GM12878 (cell line): ENCODE results near the gene IZUMO1. TPM values are rescaled to one million over a fixed set of nuclear protein-coding genes. Genes with fewer than 3 reads are reported as not detected.
A peak's percentile ranks its signal among the peaks of the same experiment; 100 is the strongest.

Experiments
- ATF2 ChIP-seq: IDR thresholded peaks from 2 replicates; pipeline ENCODE4 v1.6.1; 2012; ENCODE audit warnings: low read length, inconsistent platforms
- BCL11A ChIP-seq: IDR thresholded peaks from 2 replicates; pipeline ENCODE4 v1.6.1; 2011; ENCODE audit warnings: low read depth, low read length
- CEBPB ChIP-seq, 2 experiments: fragments of 150-350 bp in 1 of 2; IDR thresholded peaks; 2 replicates each; pipeline ENCODE4 v1.6.1; 2012 to 2014; ENCODE audit warnings: low read depth in 2 of 2, low read length in 2 of 2, borderline replicate concordance in 1 of 2, inconsistent platforms in 1 of 2
- CUX1 ChIP-seq: IDR thresholded peaks from 2 replicates; pipeline ENCODE4 v1.6.1; 2012; ENCODE audit warnings: improper control_type of control experiment, low read depth, low read length; ENCODE audit not compliant: insufficient replicate concordance
- FOXM1 ChIP-seq: IDR thresholded peaks from 2 replicates; pipeline ENCODE4 v1.6.1; 2012; ENCODE audit warnings: low read depth, mild to moderate bottlenecking, inconsistent platforms, low read length, moderate library complexity
- KAT2A ChIP-seq: conservative IDR thresholded peaks from 2 replicates; pipeline ENCODE4 v1.6.1; 2011; ENCODE audit warnings: low read depth, low read length; ENCODE audit not compliant: control insufficient read depth
- MTA3 ChIP-seq: IDR thresholded peaks from 2 replicates; pipeline ENCODE4 v1.6.1; 2012; ENCODE audit warnings: low read length, inconsistent platforms, borderline replicate concordance
- NFXL1 ChIP-seq: fragments of 450-650 bp; IDR thresholded peaks from 2 replicates; pipeline ENCODE4 v1.6.1; 2017; ENCODE audit warnings: antibody characterized with exemption, mild to moderate bottlenecking, borderline replicate concordance
- PKNOX1 ChIP-seq: fragments of 450-650 bp; IDR thresholded peaks from 2 replicates; pipeline ENCODE4 v1.6.1; 2016; ENCODE audit warnings: mild to moderate bottlenecking
- POLR2AphosphoS2 ChIP-seq: IDR thresholded peaks from 2 replicates; pipeline ENCODE4 v1.6.1; 2011; ENCODE audit warnings: low read depth, mild to moderate bottlenecking, low read length, improper control_type of control experiment, moderate library complexity
- SP1 ChIP-seq: IDR thresholded peaks from one replicate; pipeline ENCODE4 v1.6.1; 2011; ENCODE audit warnings: low read depth, low read length
- SREBF2 ChIP-seq: IDR thresholded peaks from 2 replicates; pipeline ENCODE4 v1.6.1; 2012; ENCODE audit warnings: mild to moderate bottlenecking, low read length
- ZBTB11 ChIP-seq: fragments of 450-650 bp; formaldehyde crosslinking; IDR thresholded peaks from 2 replicates; pipeline ENCODE4 v1.5.0; 2022; ENCODE audit warnings: mild to moderate bottlenecking, missing genetic modification characterization
- polyA plus RNA-seq, 11 experiments: library from polyadenylated mRNA; depleted of rRNA in 4 of 11; unstranded in 6 of 11; stranded (reverse) in 5 of 11; fragments of >200 nt; fragmentation: Nextera tagmentation in 4 of 11; fragmentation: Illumina TruSeq in 1 of 11; extraction: Ambion mirVana in 4 of 11; extraction: Trizol in 1 of 11; gene quantifications; 1 replicate in 1 of 11; 2 replicates in 10 of 11; pipeline versions ENCODE4 v1.2.1 to v1.2.3, GENCODE V29; 2011 to 2016; ENCODE audit warnings: inconsistent platforms in 2 of 11, missing spikeins in 2 of 11, low read depth in 1 of 11
- total RNA-seq, 4 experiments: library from RNA; depleted of rRNA in 3 of 4; stranded (reverse); fragments of >200 nt in 3 of 4; fragmentation: Illumina TruSeq in 1 of 4; extraction: Trizol in 1 of 4; gene quantifications; 2 replicates each; pipeline versions ENCODE4 v1.2.1 to v1.2.3, GENCODE V29; 2013 to 2021
- TF ChIP-seq, protein P1 (sequence below): IDR thresholded peaks from 2 replicates; pipeline ENCODE4 v1.6.1; 2012; ENCODE audit warnings: low read depth, low read length, improper control_type of control experiment
- TF ChIP-seq, protein P2 (sequence below): IDR thresholded peaks from 2 replicates; pipeline ENCODE4 v1.6.1; 2012; ENCODE audit warnings: low read depth, low read length, improper control_type of control experiment

Gene IZUMO1
- total and polyA plus RNA-seq, 10 of the 15 experiments (the other 5 are each of a cell fraction or from before 2014, with no cell fraction given): not detected

GRCh38 chr19:48720613-48721296 lies 26.0 kb downstream of the IZUMO1 start (continued):
- TF ChIP-seq ATF2 (no peak), MTA3 (no peak), POLR2AphosphoS2 (no peak), CUX1 (no peak), ZBTB11 (CRISPR knock-in tag) (no peak), KAT2A (no peak), CEBPB (IDR thresholded peaks at IDR 0.05; ENCODE audit: borderline replicate concordance in 1 of 2, low read depth in 2 of 2, low read length in 2 of 2) (no peak), FOXM1 (no peak; the same call in 1 of the 2 replicates), BCL11A (no peak), NFXL1 (no peak), SP1 (peak; percentile 99), SREBF2 (no peak; the same call in 1 of the 2 replicates), PKNOX1 (peak; percentile 98)
- TF ChIP-seq, protein P1, sequence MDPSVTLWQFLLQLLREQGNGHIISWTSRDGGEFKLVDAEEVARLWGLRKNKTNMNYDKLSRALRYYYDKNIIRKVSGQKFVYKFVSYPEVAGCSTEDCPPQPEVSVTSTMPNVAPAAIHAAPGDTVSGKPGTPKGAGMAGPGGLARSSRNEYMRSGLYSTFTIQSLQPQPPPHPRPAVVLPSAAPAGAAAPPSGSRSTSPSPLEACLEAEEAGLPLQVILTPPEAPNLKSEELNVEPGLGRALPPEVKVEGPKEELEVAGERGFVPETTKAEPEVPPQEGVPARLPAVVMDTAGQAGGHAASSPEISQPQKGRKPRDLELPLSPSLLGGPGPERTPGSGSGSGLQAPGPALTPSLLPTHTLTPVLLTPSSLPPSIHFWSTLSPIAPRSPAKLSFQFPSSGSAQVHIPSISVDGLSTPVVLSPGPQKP: 0 out of 2 replicates have a peak, but pooled peaks have one; percentile 16
- TF ChIP-seq, protein P2, sequence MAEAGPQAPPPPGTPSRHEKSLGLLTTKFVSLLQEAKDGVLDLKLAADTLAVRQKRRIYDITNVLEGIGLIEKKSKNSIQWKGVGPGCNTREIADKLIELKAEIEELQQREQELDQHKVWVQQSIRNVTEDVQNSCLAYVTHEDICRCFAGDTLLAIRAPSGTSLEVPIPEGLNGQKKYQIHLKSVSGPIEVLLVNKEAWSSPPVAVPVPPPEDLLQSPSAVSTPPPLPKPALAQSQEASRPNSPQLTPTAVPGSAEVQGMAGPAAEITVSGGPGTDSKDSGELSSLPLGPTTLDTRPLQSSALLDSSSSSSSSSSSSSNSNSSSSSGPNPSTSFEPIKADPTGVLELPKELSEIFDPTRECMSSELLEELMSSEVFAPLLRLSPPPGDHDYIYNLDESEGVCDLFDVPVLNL: peak; percentile 100
